Right lobe of liver (tissue), 6 donors: Measurements from ENCODE around the gene CREB5. TPM values are rescaled to one million over a fixed set of nuclear protein-coding genes. Genes with fewer than 3 reads are reported as not detected.

Experiments used
- ATAC-seq, 4 donors: fragments of 200-7000 bp; cut with Tn5 transposase; one replicate each; pipeline ENCODE4 v1.9.1; 2020; ENCODE audit warnings: mild to moderate bottlenecking in 4 of 4, moderate library complexity in 4 of 4
- DNase-seq, 3 donors: peaks; one replicate each; pipeline ENCODE4 v3.0.0-alpha.2; 2020
- H3K27ac ChIP-seq, 3 donors: fragments of 200-600 bp; one replicate each; pipeline ENCODE4 v1.8.0; 2022
- H3K27me3 ChIP-seq, 2 donors: fragments of 200-600 bp; one replicate each; pipeline ENCODE4 v1.8.0; 2022
- H3K36me3 ChIP-seq, 4 donors: fragments of 200-600 bp; sonication (generic) in 1 of 4; one replicate each; pipeline versions ENCODE4 v1.5.1 to v1.8.0; 2017 to 2022; ENCODE audit warnings: control low read depth in 1 of 4
- H3K4me1 ChIP-seq, 4 donors: fragments of 200-600 bp; sonication (generic) in 1 of 4; one replicate each; pipeline versions ENCODE4 v1.5.1 to v1.8.0; 2017 to 2022; ENCODE audit warnings: control low read depth in 1 of 4
- H3K4me3 ChIP-seq, 3 donors: fragments of 200-600 bp; one replicate each; pipeline ENCODE4 v1.8.0; 2022
- H3K9me3 ChIP-seq, 4 donors: fragments of 200-600 bp; sonication (generic) in 1 of 4; one replicate each; pipeline versions ENCODE4 v1.5.1 to v1.8.0; 2017 to 2022; ENCODE audit warnings: control low read depth in 1 of 4
- CTCF ChIP-seq, 4 donors: fragments of 200-600 bp in 3 of 4; fragments of 450-650 bp in 1 of 4; IDR thresholded peaks; one replicate each; pipeline versions ENCODE4 v1.5.1 to v1.8.0; 2016 to 2022; ENCODE audit warnings: antibody characterized with exemption in 4 of 4, mild to moderate bottlenecking in 2 of 4
- POLR2A ChIP-seq: fragments of 450-650 bp; IDR thresholded peaks from one replicate; pipeline ENCODE4 v1.6.1; 2017; ENCODE audit warnings: antibody characterized with exemption, mild to moderate bottlenecking
- WGBS: methylation state at CpG from one replicate; pipeline ENCODE4 v1.1.6; 2018; ENCODE audit warnings: low coverage, low lambda C conversion rate; ENCODE audit not compliant: insufficient coverage; ENCODE audit errors: missing lambda C conversion rate; 5-methylcytosine and 5-hydroxymethylcytosine counted together
- intact Hi-C, 2 donors: fragments of 100-400 bp; cut with DNase I; formaldehyde crosslinking; loops; one replicate each; pipeline versions ENCODE4 v1.11.2 to v1.14.1; 2022
- total RNA-seq, 6 experiments: library from RNA; depleted of rRNA in 2 of 6; stranded (reverse); fragments of >200 nt in 2 of 6; fragmentation: NEBNext Ultra II Directional in 3 of 6; extraction: Animal tissue kit (Norgen Biotek cat#: 25700) in 3 of 6; gene quantifications; one replicate each; pipeline versions ENCODE4 v1.1.0 to v1.2.4, GENCODE V29; 2016 to 2023
- donor health status: DM: no; HTN: yes; CAD: no.
- donor health status: DM: no; HTN: no; CAD: no.
- donor health status: DM: no; HTN: no; CAD: no.
- donor health status: DM: no; HTN: yes; CAD: no.
- donor health status: DM: no; HTN: yes; CAD: no.

The CREB5 gene
- total RNA-seq, 6 experiments from 2014 or later, result 0.48 to 6.3 (median 1.4) TPM

- no peak for DNase-seq
- intact Hi-C loops, result no loop called here
- 25% methylated on average over 4 of the region's 4 CpGs for WGBS
- Histone ChIP-seq H3K9me3 (no peaks in the 10 kb centered on the region), H3K4me3 (no peak overlapping the region), H3K36me3 (no peaks in the 10 kb centered on the region), H3K27me3 (peaks cover 4 to 5% of the 10 kb centered on the region in 2 donors), H3K4me1 (no peaks in the 10 kb centered on the region), H3K27ac (no peak overlapping the region)
- no peak for TF ChIP-seq POLR2A
- TF ChIP-seq CTCF (IDR thresholded peaks at IDR 0.05), result no peak
- ATAC-seq, result no peak
These were observed 21.4 kb downstream of the CREB5 start for GRCh38 chr7:28433699-28434219.

GRCh38 chr7:28434510-28434909 is 22.2 kb downstream of the CREB5 start:
- H3K9me3 ChIP-seq, result no peaks in the 10 kb centered on the region
- H3K27me3 ChIP-seq, result peaks cover 4 to 5% of the 10 kb centered on the region in 2 donors
- no peak for TF ChIP-seq CTCF (IDR thresholded peaks at IDR 0.05)
- no peak for TF ChIP-seq POLR2A
- intact Hi-C loops, result no loop called here
- no peak overlapping the region for H3K27ac ChIP-seq
- 10% methylated on average over 1 of the region's 1 CpG for WGBS
- no peak overlapping the region for H3K4me3 ChIP-seq
- ATAC-seq (no peak), DNase-seq (no peak)
- no peaks in the 10 kb centered on the region for H3K4me1 ChIP-seq
- H3K36me3 ChIP-seq, result no peaks in the 10 kb centered on the region

GRCh38 chr7:28435152-28435551 is 22.8 kb downstream of the CREB5 start:
- Histone ChIP-seq H3K9me3 (no peaks in the 10 kb centered on the region), H3K4me3 (no peak overlapping the region), H3K36me3 (no peaks in the 10 kb centered on the region), H3K4me1 (no peaks in the 10 kb centered on the region), H3K27me3 (peaks cover 4 to 5% of the 10 kb centered on the region in 2 donors), H3K27ac (no peak overlapping the region)
- intact Hi-C loops, result no loop called here
- no peak for TF ChIP-seq POLR2A
- TF ChIP-seq CTCF (IDR thresholded peaks at IDR 0.05), result no peak
- DNase-seq (no peak), ATAC-seq (no peak)
- 41% methylated on average over 4 of the region's 4 CpGs for WGBS

- no peak overlapping the region for H3K4me3 ChIP-seq
- DNase-seq, result no peak
- no peaks in the 10 kb centered on the region for H3K4me1 ChIP-seq
- TF ChIP-seq POLR2A, result no peak
- TF ChIP-seq CTCF (IDR thresholded peaks at IDR 0.05), result no peak
- ATAC-seq, result no peak
- peaks cover 4 to 5% of the 10 kb centered on the region in 2 donors for H3K27me3 ChIP-seq
- 47% methylated on average over 2 of the region's 2 CpGs for WGBS
- no peak overlapping the region for H3K27ac ChIP-seq
- no peaks in the 10 kb centered on the region for H3K9me3 ChIP-seq
- H3K36me3 ChIP-seq, result no peaks in the 10 kb centered on the region
- intact Hi-C loops, result no loop called here
These were observed 23.5 kb downstream of the CREB5 start for GRCh38 chr7:28435732-28436378.
